DMS114 treated with DMSO at 0.1 percent for 48 hours (cell line): ENCODE measurements around the gene PRKCE.
"Not testable (repeated sequence)": the region's sequence is repeated elsewhere in the genome, so short reads cannot be mapped to it uniquely, and the experiment has no call there.

Source experiments
- DNase-seq: peaks from one replicate; lab custom pipeline; 2025; ENCODE audit not compliant: unreplicated experiment; lab: John Stamatoyannopoulos, UW

PRKCE gene

GRCh38 chr2:45855374-45855773, 203.9 kb downstream of the PRKCE start:
- no peak for DNase-seq

- DNase-seq, result no peak
Measured at GRCh38 chr2:45856391-45857274, 205.2 kb downstream of the PRKCE start.

GRCh38 chr2:45857275-45857609, 205.8 kb downstream of the PRKCE start:
- DNase-seq, result no peak

- no peak for DNase-seq
Measured at GRCh38 chr2:45857867-45858520, 206.5 kb downstream of the PRKCE start.

- DNase-seq, result not testable (repeated sequence)
Measured at GRCh38 chr2:45858872-45859271, 207.4 kb downstream of the PRKCE start.

GRCh38 chr2:45859682-45860081, 208.2 kb downstream of the PRKCE start:
- DNase-seq, result no peak

- DNase-seq, result no peak
Measured at GRCh38 chr2:45860136-45861121, 209.0 kb downstream of the PRKCE start.

- DNase-seq, result no peak
Measured at GRCh38 chr2:45862843-45863242, 211.4 kb downstream of the PRKCE start.

- DNase-seq, result no peak
Measured at GRCh38 chr2:45864121-45864520, 212.6 kb downstream of the PRKCE start.

GRCh38 chr2:45867349-45867748, 215.9 kb downstream of the PRKCE start:
- DNase-seq, result no peak

GRCh38 chr2:45867800-45868199, 216.3 kb downstream of the PRKCE start:
- no peak for DNase-seq

- DNase-seq, result no peak
Measured at GRCh38 chr2:45869165-45869501, 217.7 kb downstream of the PRKCE start.

- no peak for DNase-seq
Measured at GRCh38 chr2:45871025-45871424, 219.6 kb downstream of the PRKCE start.

- no peak for DNase-seq
Measured at GRCh38 chr2:45871541-45871940, 220.1 kb downstream of the PRKCE start.

GRCh38 chr2:45872211-45872610, 220.7 kb downstream of the PRKCE start:
- DNase-seq, result no peak

GRCh38 chr2:45874344-45874743, 222.9 kb downstream of the PRKCE start:
- no peak for DNase-seq

- DNase-seq, result no peak
Measured at GRCh38 chr2:45876611-45877010, 225.1 kb downstream of the PRKCE start.

- no peak for DNase-seq
Measured at GRCh38 chr2:45879406-45879805, 227.9 kb downstream of the PRKCE start.

- no peak for DNase-seq
Measured at GRCh38 chr2:45879936-45880335, 228.5 kb downstream of the PRKCE start.

GRCh38 chr2:45881970-45882581, 230.6 kb downstream of the PRKCE start:
- DNase-seq, result no peak
